HepG2 (cell line): ENCODE data around the gene TOPORS. TPM values are rescaled to one million over a fixed set of nuclear protein-coding genes. Genes with fewer than 3 reads are reported as not detected.
"Not testable (repeated sequence)": the region's sequence is repeated elsewhere in the genome, so short reads cannot be mapped to it uniquely, and the experiment has no call there.

Source experiments
- ATAC-seq: fragments of 200-7000 bp; cut with Tn5 transposase; 3 replicates; pipeline ENCODE4 v1.9.1; 2020; ENCODE audit warnings: mild to moderate bottlenecking, moderate library complexity
- BruUV-seq: library from RNA; stranded (reverse); fragments of 400-500 nt; replicated peaks from 2 replicates; lab custom pipeline; 2021; lab: Mats Ljungman, UMichigan
- CTCF ChIA-PET: fragments of 300-600 bp; formaldehyde crosslinking; extraction: SDS; loops from one replicate; lab custom pipeline; 2021; ENCODE audit warnings: low total read pairs, inconsistent platforms, low intra/inter-chr PET ratio; lab: Yijun Ruan, JAX
- POLR2A ChIA-PET: fragments of 350-600 bp; sonication (Branson Sonifier 250); formaldehyde crosslinking; loops from one replicate; lab custom pipeline; 2020; ENCODE audit warnings: antibody characterized with exemption, inconsistent platforms; lab: Yijun Ruan, JAX
- DNase-seq: peaks from one replicate; pipeline ENCODE4 v3.0.0-alpha.2; 2015; ENCODE audit warnings: low spot score
- FAIRE-seq: peaks from 3 replicates; lab custom pipeline; 2011; peaks lifted over from hg19 to GRCh38; lab: Jason Lieb, UNC
- H2AFZ ChIP-seq: one replicate; pipeline ENCODE4 v1.6.1; 2011; ENCODE audit warnings: low read length, inconsistent platforms
- H3K27ac ChIP-seq: fragments of 300-600 bp; 3 replicates; pipeline ENCODE4 v1.8.0; 2011; ENCODE audit warnings: mixed run types, mild to moderate bottlenecking, mixed read lengths, low read length, inconsistent platforms; ENCODE audit not compliant: insufficient read depth; ENCODE audit errors: extremely low read length
- H3K27me3 ChIP-seq, 2 experiments: fragments of 200-600 bp in 1 of 2; 2 replicates in 1 of 2; 3 replicates in 1 of 2; pipeline versions ENCODE4 v1.6.0 to v1.8.0; 2011; ENCODE audit warnings: low read length in 2 of 2, mild to moderate bottlenecking in 2 of 2, moderate library complexity in 2 of 2, inconsistent platforms in 1 of 2; ENCODE audit not compliant: insufficient read depth in 2 of 2, control insufficient read depth in 1 of 2
- H3K36me3 ChIP-seq, 2 experiments: fragments of 200-600 bp in 1 of 2; replicated peaks in 1 of 2; 2 replicates in 1 of 2; 3 replicates in 1 of 2; pipeline versions ENCODE4 v1.5.1 to v1.8.0; 2011; ENCODE audit warnings: low read length in 2 of 2, inconsistent platforms in 1 of 2; ENCODE audit not compliant: insufficient read depth in 2 of 2, control insufficient read depth in 1 of 2
- H3K4me1 ChIP-seq: 2 replicates; pipeline ENCODE4 v1.5.1; 2012; ENCODE audit warnings: low read length, inconsistent platforms; ENCODE audit not compliant: insufficient read depth
- H3K4me2 ChIP-seq: 2 replicates; pipeline ENCODE4 v1.6.0; 2011; ENCODE audit warnings: low read depth, low read length, inconsistent platforms
- H3K4me3 ChIP-seq, 3 experiments: fragments of 200-600 bp in 1 of 3; sonication (generic), shearing (Covaris generic) in 1 of 3; replicated peaks in 1 of 3; 2 replicates each; pipeline ENCODE4 v1.5.1; 2011 to 2016; ENCODE audit warnings: low read length in 3 of 3, inconsistent platforms in 2 of 3, low read depth in 2 of 3, mild to moderate bottlenecking in 2 of 3, control low read depth in 1 of 3, mixed read lengths in 1 of 3; ENCODE audit not compliant: insufficient read depth in 1 of 3
- H3K79me2 ChIP-seq: one replicate; pipeline ENCODE4 v1.6.1; 2011; ENCODE audit warnings: low read length, inconsistent platforms; ENCODE audit not compliant: insufficient read depth
- H3K9ac ChIP-seq: 2 replicates; pipeline ENCODE4 v1.6.0; 2011; ENCODE audit warnings: mild to moderate bottlenecking, low read depth, low read length, inconsistent platforms; ENCODE audit not compliant: insufficient read depth
- H3K9me3 ChIP-seq: 2 replicates; pipeline ENCODE4 v1.5.1; 2012; ENCODE audit warnings: mild to moderate bottlenecking, low read length
- H4K20me1 ChIP-seq: 2 replicates; pipeline ENCODE4 v1.6.0; 2011; ENCODE audit warnings: inconsistent platforms, mild to moderate bottlenecking, low read length, moderate library complexity; ENCODE audit not compliant: insufficient read depth
- FOXA3 ChIP-seq: IDR thresholded peaks from 2 replicates; pipeline ENCODE4 v1.6.1; 2016; ENCODE audit warnings: missing genetic modification reagents, missing compliant biosample characterization
- MXD4 ChIP-seq: IDR thresholded peaks from 2 replicates; pipeline ENCODE4 v1.6.1; 2016; ENCODE audit warnings: mild to moderate bottlenecking, missing biosample characterization, missing genetic modification reagents
- RORA ChIP-seq: sonication (generic); formaldehyde crosslinking; IDR thresholded peaks from 2 replicates; pipeline ENCODE4 v1.5.0; 2020; ENCODE audit warnings: mild to moderate bottlenecking, missing genetic modification reagents, moderate library complexity
- SP5 ChIP-seq: IDR thresholded peaks from 2 replicates; pipeline ENCODE4 v1.6.1; 2016; ENCODE audit warnings: low read depth, borderline replicate concordance
- TOPORS ChIP-seq: sonication (generic); formaldehyde crosslinking; IDR thresholded peaks from 2 replicates; pipeline ENCODE4 v1.8.0; 2023; ENCODE audit warnings: mild to moderate bottlenecking, missing genetic modification reagents
- WGBS: methylation state at CpG from one replicate; pipeline ENCODE4 v1.1.6; 2017; ENCODE audit warnings: low lambda C conversion rate; 5-methylcytosine and 5-hydroxymethylcytosine counted together
- in situ Hi-C: cut with HindIII; loops from 2 replicates; pipeline ENCODE4 v1.10.0; 2017; ENCODE audit warnings: low pct_unique_long_range_greater_than_20kb; ENCODE audit not compliant: extremely low pct_ligation_motif_present
- intact Hi-C: fragments of 100-400 bp; cut with micrococcal nuclease; formaldehyde crosslinking; loops from one replicate; pipeline ENCODE4 v1.10.0; 2022; ENCODE audit not compliant: unreplicated experiment
- polyA plus RNA-seq, 8 experiments: library from polyadenylated mRNA; depleted of rRNA in 3 of 8; stranded (reverse) in 7 of 8; unstranded in 1 of 8; fragments of >200 nt; fragmentation: Illumina TruSeq in 4 of 8; extraction: Trizol in 4 of 8; gene quantifications; 2 replicates each; pipeline versions ENCODE4 v1.2.1 to v1.2.3, GENCODE V29; 2011 to 2016; ENCODE audit warnings: low read depth in 4 of 8, missing spikeins in 1 of 8, mixed read lengths in 1 of 8; ENCODE audit not compliant: insufficient read depth in 1 of 8
- total RNA-seq, 5 experiments: library from RNA; depleted of rRNA; stranded (reverse); fragments of >200 nt; fragmentation: Illumina TruSeq; extraction: Trizol; gene quantifications; 2 replicates each; pipeline ENCODE4 v1.2.3, GENCODE V29; 2016; ENCODE audit warnings: low read depth in 1 of 5
- TF ChIP-seq, protein P1 (sequence below): sonication (generic); formaldehyde crosslinking; IDR thresholded peaks from 2 replicates; pipeline ENCODE4 v1.4.0; 2020; ENCODE audit warnings: missing genetic modification reagents, mild to moderate bottlenecking, borderline replicate concordance

The TOPORS gene
- total and polyA plus RNA-seq, 2 of the 13 experiments (the other 11 are each of a cell fraction or from before 2014, with no cell fraction given), result 6.8 to 19.6 TPM

DNA sequence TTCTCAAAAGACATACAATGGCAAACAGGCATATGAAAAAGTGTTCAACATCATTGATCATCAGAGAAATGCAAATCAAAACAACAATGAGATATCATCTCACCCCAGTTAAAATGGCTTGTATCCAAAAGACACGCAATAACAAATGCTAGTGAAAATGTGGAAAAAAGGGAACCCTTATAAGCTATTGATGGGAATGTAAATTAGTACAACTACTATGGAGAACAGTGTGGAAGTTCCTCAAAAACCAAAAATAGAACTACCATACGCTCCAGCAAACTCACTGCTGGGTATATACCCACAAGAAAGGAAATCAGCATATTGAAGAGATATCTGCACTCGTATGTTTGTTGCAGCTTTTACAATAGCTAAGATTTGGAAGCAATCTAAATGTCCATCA lies 46.6 kb upstream of the TOPORS start:
- POLR2A ChIA-PET, CTCF ChIA-PET, H3K4me2 ChIP-seq, in situ Hi-C loops, ATAC-seq, H3K4me1 ChIP-seq, H3K36me3 ChIP-seq, intact Hi-C loops, FAIRE-seq, BruUV-seq, H3K9me3 ChIP-seq, H4K20me1 ChIP-seq, H3K79me2 ChIP-seq, H3K4me3 ChIP-seq, H3K9ac ChIP-seq, H3K27ac ChIP-seq, DNase-seq, H2AFZ ChIP-seq: not testable (repeated sequence)
- 17% methylated on average over 3 of the region's 3 CpGs for WGBS
- H3K27me3 ChIP-seq, result peaks cover 0 to 17% of the 10 kb centered on the region in 2 experiments; a peak in 2 of 5 replicates

DNA sequence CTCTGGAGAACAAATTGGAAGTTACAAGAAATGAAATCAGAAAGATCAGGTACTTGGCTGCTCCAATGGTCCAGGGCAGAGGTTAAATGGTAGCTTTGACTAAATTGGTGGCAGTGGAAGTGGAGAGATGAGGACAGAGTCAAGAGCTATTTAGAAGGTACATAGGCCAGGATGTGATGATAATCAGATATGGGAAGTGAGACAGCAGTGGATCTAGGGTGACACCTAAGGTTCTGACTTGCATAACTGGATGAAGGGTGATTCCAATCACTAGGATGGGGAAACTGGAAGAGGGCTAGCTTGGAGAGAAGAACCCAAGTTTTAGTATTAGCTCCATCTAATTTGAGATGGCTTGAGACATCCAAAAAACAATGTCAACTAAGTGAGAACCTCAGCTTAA lies 44.5 kb upstream of the TOPORS start:
- DNase-seq (no peak), FAIRE-seq (no peak), ATAC-seq (no peak)
- no peak overlapping the region for H2AFZ ChIP-seq
- BruUV-seq, result no TSS peak
- H3K27ac ChIP-seq, result no peak overlapping the region
- no peak for TF ChIP-seq FOXA3 (CRISPR knock-in tag)
- no peak for TF ChIP-seq MXD4
- TF ChIP-seq TOPORS (CRISPR knock-in tag), result no peak
- TF ChIP-seq, protein P1, sequence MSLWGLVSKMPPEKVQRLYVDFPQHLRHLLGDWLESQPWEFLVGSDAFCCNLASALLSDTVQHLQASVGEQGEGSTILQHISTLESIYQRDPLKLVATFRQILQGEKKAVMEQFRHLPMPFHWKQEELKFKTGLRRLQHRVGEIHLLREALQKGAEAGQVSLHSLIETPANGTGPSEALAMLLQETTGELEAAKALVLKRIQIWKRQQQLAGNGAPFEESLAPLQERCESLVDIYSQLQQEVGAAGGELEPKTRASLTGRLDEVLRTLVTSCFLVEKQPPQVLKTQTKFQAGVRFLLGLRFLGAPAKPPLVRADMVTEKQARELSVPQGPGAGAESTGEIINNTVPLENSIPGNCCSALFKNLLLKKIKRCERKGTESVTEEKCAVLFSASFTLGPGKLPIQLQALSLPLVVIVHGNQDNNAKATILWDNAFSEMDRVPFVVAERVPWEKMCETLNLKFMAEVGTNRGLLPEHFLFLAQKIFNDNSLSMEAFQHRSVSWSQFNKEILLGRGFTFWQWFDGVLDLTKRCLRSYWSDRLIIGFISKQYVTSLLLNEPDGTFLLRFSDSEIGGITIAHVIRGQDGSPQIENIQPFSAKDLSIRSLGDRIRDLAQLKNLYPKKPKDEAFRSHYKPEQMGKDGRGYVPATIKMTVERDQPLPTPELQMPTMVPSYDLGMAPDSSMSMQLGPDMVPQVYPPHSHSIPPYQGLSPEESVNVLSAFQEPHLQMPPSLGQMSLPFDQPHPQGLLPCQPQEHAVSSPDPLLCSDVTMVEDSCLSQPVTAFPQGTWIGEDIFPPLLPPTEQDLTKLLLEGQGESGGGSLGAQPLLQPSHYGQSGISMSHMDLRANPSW (CRISPR knock-in tag), result no peak
- no peak for TF ChIP-seq RORA (CRISPR knock-in tag)
- TF ChIP-seq SP5 (CRISPR knock-in tag), result no peak
- in situ Hi-C loops, result no loop called here
- no peak overlapping the region for H3K9ac ChIP-seq
- no peaks in the 10 kb centered on the region for H3K4me1 ChIP-seq
- no peaks in the 10 kb centered on the region for H3K36me3 ChIP-seq
- peaks cover 0 to 10% of the 10 kb centered on the region in 2 experiments; a peak in 2 of 5 replicates for H3K27me3 ChIP-seq
- POLR2A ChIA-PET, result no interaction called here
- H4K20me1 ChIP-seq, result no peaks in the 10 kb centered on the region
- H3K4me2 ChIP-seq, result no peak overlapping the region
- H3K79me2 ChIP-seq, result no peaks in the 10 kb centered on the region
- no peaks in the 10 kb centered on the region for H3K9me3 ChIP-seq
- H3K4me3 ChIP-seq, result no peak overlapping the region
- CTCF ChIA-PET, result no interaction called here
- intact Hi-C loops, result no loop called here
